Prostate gland (tissue), 2 donors: ENCODE measurements around the gene TEP1.

Experiments
- CTCF ChIP-seq, 4 experiments: fragments of 200-600 bp in 2 of 4; fragments of 450-650 bp in 2 of 4; sonication (generic) in 2 of 4; IDR thresholded peaks; 1 replicate in 3 of 4; 2 replicates in 1 of 4; pipeline ENCODE4 v1.5.1; 2016 to 2019; ENCODE audit warnings: antibody characterized with exemption in 4 of 4, mild to moderate bottlenecking in 2 of 4, moderate library complexity in 2 of 4
- POLR2AphosphoS5 ChIP-seq: sonication (generic); formaldehyde crosslinking; IDR thresholded peaks from one replicate; pipeline ENCODE4 v1.6.1; 2017; ENCODE audit warnings: antibody characterized with exemption

DNA sequence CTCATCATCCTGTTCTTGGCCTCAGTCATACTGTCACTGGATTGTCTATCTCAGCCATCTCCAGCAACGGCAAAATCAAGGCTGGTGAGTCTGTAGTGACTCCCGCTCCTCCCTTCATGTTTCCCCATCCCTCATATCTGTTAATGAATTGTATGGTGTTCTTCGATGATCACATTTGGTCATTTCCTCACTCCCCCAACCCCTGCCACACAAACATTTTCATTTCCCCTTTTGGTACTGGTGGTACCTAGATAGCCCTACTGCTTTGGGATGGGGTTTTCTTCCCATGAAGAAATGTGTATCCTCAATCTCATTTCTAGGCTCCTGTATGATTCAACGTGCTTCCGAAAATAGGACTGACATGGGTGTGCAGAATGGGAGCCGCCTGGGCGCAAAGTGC lies 25.4 kb upstream of the TEP1 start:
- TF ChIP-seq CTCF (IDR thresholded peaks at IDR 0.05) (no peak), POLR2AphosphoS5 (no peak)
